ENCODE data around the gene C1orf21.

- no peak for TF ChIP-seq TAF1 (IDR thresholded peaks at IDR 0.05; ENCODE audit: low read depth, low read length)
- no peak for TF ChIP-seq POLR2A (IDR thresholded peaks at IDR 0.05; ENCODE audit: low read depth, low read length)
- no peak for TF ChIP-seq POLR2AphosphoS5 (IDR thresholded peaks at IDR 0.05; ENCODE audit: low read depth, low read length)
- TF ChIP-seq SPI1 (IDR thresholded peaks at IDR 0.05; ENCODE audit: low read depth, low read length): no peak
- no peak for TF ChIP-seq POU2F2 (IDR thresholded peaks at IDR 0.05; ENCODE audit: low read depth, low read length)
These were observed 941 bp upstream of the C1orf21 start for GRCh38 chr1:184385865-184386311.

All from GM12891 (cell line).